Measurements from ENCODE around the gene FARS2. TPM values are rescaled to one million over a fixed set of nuclear protein-coding genes. Genes with fewer than 3 reads are reported as not detected.

FARS2 gene
- total RNA-seq, 1 donor from 2014 or later, result 16.5 TPM

DNA sequence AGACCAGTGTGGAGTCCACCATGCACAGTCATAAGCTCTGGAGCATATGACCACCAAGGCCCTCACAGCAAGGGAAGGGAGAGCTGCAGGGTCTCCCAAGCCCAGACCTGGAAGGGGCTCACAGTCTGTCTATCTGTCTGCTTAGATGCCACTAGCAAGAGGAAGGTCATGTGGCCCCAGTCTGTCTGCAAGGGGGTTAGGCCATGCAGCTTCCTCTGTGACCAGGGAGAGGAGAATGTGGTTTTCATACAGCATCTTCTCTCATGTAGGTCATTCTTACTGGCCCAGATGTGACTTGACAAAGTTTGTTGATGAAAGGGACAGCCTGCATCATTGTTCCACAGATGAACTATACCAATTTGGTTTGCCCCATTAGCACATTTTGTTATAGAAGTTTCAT, 260.8 kb downstream of the FARS2 start:
- Histone ChIP-seq H3K9me3 (no peaks in the 10 kb centered on the region), H3K4me3 (no peak overlapping the region), H3K4me1 (peaks cover 11% of the 10 kb centered on the region), H3K27ac (no peak overlapping the region), H3K27me3 (no peaks in the 10 kb centered on the region), H3K36me3 (no peaks in the 10 kb centered on the region)
- no peak for DNase-seq (ENCODE audit: extremely low spot score in 2 of 2)
- TF ChIP-seq, protein P1, sequence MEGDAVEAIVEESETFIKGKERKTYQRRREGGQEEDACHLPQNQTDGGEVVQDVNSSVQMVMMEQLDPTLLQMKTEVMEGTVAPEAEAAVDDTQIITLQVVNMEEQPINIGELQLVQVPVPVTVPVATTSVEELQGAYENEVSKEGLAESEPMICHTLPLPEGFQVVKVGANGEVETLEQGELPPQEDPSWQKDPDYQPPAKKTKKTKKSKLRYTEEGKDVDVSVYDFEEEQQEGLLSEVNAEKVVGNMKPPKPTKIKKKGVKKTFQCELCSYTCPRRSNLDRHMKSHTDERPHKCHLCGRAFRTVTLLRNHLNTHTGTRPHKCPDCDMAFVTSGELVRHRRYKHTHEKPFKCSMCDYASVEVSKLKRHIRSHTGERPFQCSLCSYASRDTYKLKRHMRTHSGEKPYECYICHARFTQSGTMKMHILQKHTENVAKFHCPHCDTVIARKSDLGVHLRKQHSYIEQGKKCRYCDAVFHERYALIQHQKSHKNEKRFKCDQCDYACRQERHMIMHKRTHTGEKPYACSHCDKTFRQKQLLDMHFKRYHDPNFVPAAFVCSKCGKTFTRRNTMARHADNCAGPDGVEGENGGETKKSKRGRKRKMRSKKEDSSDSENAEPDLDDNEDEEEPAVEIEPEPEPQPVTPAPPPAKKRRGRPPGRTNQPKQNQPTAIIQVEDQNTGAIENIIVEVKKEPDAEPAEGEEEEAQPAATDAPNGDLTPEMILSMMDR (IDR thresholded peaks at IDR 0.05), result no peak
- no peak for TF ChIP-seq POLR2A (IDR thresholded peaks at IDR 0.05)
- no peak for TF ChIP-seq POLR2AphosphoS5 (IDR thresholded peaks at IDR 0.05; ENCODE audit: insufficient read depth in 1 of 2, low read depth in 1 of 2)
- intact Hi-C loops (cut with DNase I), result no loop called here

DNA sequence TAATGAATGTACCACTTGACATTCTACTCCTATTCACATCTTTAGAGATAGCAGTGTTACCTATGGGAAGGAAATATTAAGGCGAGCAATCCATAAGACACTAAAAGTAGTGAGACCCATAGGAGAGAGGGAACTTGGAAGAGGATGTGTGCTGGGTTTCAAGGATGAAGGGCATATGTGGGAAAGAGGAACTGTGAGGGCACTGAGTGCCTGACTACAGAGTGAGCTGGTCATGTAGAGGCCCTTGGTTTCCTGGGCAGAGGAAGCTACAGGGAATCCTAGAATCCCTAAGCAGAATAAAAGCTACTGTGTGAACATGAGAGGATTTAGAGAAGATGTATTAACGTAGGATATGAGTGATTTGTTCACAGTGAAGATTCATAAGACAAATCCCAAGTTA, 262.8 kb downstream of the FARS2 start:
- no peak for DNase-seq (ENCODE audit: extremely low spot score in 2 of 2)
- Histone ChIP-seq H3K27ac (no peak overlapping the region), H3K27me3 (no peaks in the 10 kb centered on the region), H3K4me1 (peaks cover 11% of the 10 kb centered on the region), H3K4me3 (no peak overlapping the region), H3K9me3 (no peaks in the 10 kb centered on the region), H3K36me3 (no peaks in the 10 kb centered on the region)
- TF ChIP-seq POLR2AphosphoS5 (IDR thresholded peaks at IDR 0.05; ENCODE audit: insufficient read depth in 1 of 2, low read depth in 1 of 2), result no peak
- TF ChIP-seq POLR2A (IDR thresholded peaks at IDR 0.05), result no peak
- TF ChIP-seq, protein P1 (IDR thresholded peaks at IDR 0.05), result no peak
- intact Hi-C loops (cut with DNase I), result no loop called here

GRCh38 chr6:5525209-5525608, 263.9 kb downstream of the FARS2 start:
- Histone ChIP-seq H3K27me3 (no peaks in the 10 kb centered on the region), H3K36me3 (no peaks in the 10 kb centered on the region), H3K27ac (no peak overlapping the region), H3K4me3 (no peak overlapping the region), H3K9me3 (no peaks in the 10 kb centered on the region), H3K4me1 (peaks cover 11% of the 10 kb centered on the region)
- TF ChIP-seq, protein P1 (IDR thresholded peaks at IDR 0.05), result no peak
- TF ChIP-seq POLR2AphosphoS5 (IDR thresholded peaks at IDR 0.05; ENCODE audit: insufficient read depth in 1 of 2, low read depth in 1 of 2) (no peak), POLR2A (IDR thresholded peaks at IDR 0.05) (no peak)
- intact Hi-C loops (cut with DNase I), result no loop called here
- no peak for DNase-seq (ENCODE audit: extremely low spot score in 2 of 2)

DNA sequence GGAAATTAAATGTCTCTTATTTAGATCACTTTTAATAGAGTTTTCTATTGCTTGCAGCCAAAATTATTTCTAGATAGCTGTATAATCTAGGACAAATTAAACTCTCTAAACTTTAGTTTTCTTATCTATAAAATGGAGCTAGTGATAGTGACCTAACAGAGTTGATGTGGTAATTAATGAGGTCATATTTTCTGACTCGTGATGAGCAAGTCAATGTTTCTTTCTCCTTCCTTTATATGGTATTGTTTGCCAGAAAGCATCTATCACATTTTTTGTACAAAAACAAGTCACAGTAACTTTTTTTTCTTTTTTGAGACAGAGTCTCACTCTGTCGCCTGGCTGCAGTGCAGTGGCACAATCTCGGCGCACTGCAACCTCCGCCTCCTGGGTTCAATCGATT, 267.7 kb downstream of the FARS2 start:
- Histone ChIP-seq H3K4me3 (no peak overlapping the region), H3K27ac (no peak overlapping the region), H3K27me3 (no peaks in the 10 kb centered on the region), H3K9me3 (no peaks in the 10 kb centered on the region), H3K4me1 (peaks cover 11% of the 10 kb centered on the region), H3K36me3 (no peaks in the 10 kb centered on the region)
- intact Hi-C loops (cut with DNase I), result no loop called here
- TF ChIP-seq POLR2AphosphoS5 (IDR thresholded peaks at IDR 0.05; ENCODE audit: insufficient read depth in 1 of 2, low read depth in 1 of 2) (no peak), POLR2A (IDR thresholded peaks at IDR 0.05) (no peak)
- TF ChIP-seq, protein P1 (IDR thresholded peaks at IDR 0.05), result no peak
- no peak for DNase-seq (ENCODE audit: extremely low spot score in 2 of 2)

- Histone ChIP-seq H3K4me3 (no peak overlapping the region), H3K27ac (no peak overlapping the region), H3K4me1 (peaks cover 7% of the 10 kb centered on the region), H3K27me3 (no peaks in the 10 kb centered on the region), H3K36me3 (no peaks in the 10 kb centered on the region), H3K9me3 (no peaks in the 10 kb centered on the region)
- no peak for DNase-seq (ENCODE audit: extremely low spot score in 2 of 2)
- no peak for TF ChIP-seq POLR2A (IDR thresholded peaks at IDR 0.05)
- TF ChIP-seq, protein P1 (IDR thresholded peaks at IDR 0.05), result no peak
- no peak for TF ChIP-seq POLR2AphosphoS5 (IDR thresholded peaks at IDR 0.05; ENCODE audit: insufficient read depth in 1 of 2, low read depth in 1 of 2)
- intact Hi-C loops (cut with DNase I), result no loop called here
Observed at GRCh38 chr6:5529733-5530132, 268.4 kb downstream of the FARS2 start.

Data from vagina (tissue), 2 donors.